Smooth muscle cell (in vitro differentiated cells): Measurements from ENCODE around the gene GRIN1. TPM values are rescaled to one million over a fixed set of nuclear protein-coding genes. Genes with fewer than 3 reads are reported as not detected.
A peak's percentile ranks its signal among the peaks of the same experiment; 100 is the strongest.

Experiments used
- DNase-seq: peaks from one replicate; lab custom pipeline; 2025; ENCODE audit not compliant: unreplicated experiment; lab: John Stamatoyannopoulos, UW
- H2AFZ ChIP-seq: fragments of 200-600 bp; sonication (generic); 2 replicates; pipeline ENCODE4 v1.6.0; 2016; ENCODE audit warnings: antibody characterized with exemption, low read depth, mild to moderate bottlenecking
- H3F3A ChIP-seq: fragments of 200-600 bp; sonication (generic); 2 replicates; pipeline ENCODE4 v1.6.0; 2017; ENCODE audit warnings: antibody characterized with exemption, low read depth
- H3K27ac ChIP-seq: fragments of 200-600 bp; sonication (generic); 2 replicates; pipeline ENCODE4 v1.5.1; 2016; ENCODE audit warnings: low read depth, mild to moderate bottlenecking
- H3K27me3 ChIP-seq: fragments of 200-600 bp; sonication (generic); 2 replicates; pipeline ENCODE4 v1.6.1; 2016; ENCODE audit warnings: low read depth, mild to moderate bottlenecking
- H3K36me3 ChIP-seq: fragments of 200-600 bp; sonication (generic); 2 replicates; pipeline ENCODE4 v1.5.1; 2016; ENCODE audit warnings: low read depth
- H3K4me1 ChIP-seq: fragments of 200-600 bp; sonication (generic); 2 replicates; pipeline ENCODE4 v1.5.1; 2016; ENCODE audit warnings: low read depth
- H3K4me2 ChIP-seq: fragments of 200-600 bp; sonication (generic); 2 replicates; pipeline ENCODE4 v1.6.0; 2016; ENCODE audit warnings: mild to moderate bottlenecking
- H3K4me3 ChIP-seq: fragments of 200-600 bp; sonication (generic); 2 replicates; pipeline ENCODE4 v1.5.1; 2016; ENCODE audit warnings: mild to moderate bottlenecking
- H3K79me2 ChIP-seq: fragments of 200-600 bp; sonication (generic); 2 replicates; pipeline ENCODE4 v1.6.0; 2016; ENCODE audit warnings: low read depth, mild to moderate bottlenecking
- H3K9ac ChIP-seq: fragments of 200-600 bp; sonication (generic); 2 replicates; pipeline ENCODE4 v1.6.0; 2016; ENCODE audit warnings: low read depth
- H3K9me3 ChIP-seq: fragments of 200-600 bp; sonication (generic); replicated peaks from 2 replicates; pipeline ENCODE4 v1.5.1; 2016; ENCODE audit warnings: low read depth
- H4K20me1 ChIP-seq: fragments of 200-600 bp; sonication (generic); 2 replicates; pipeline ENCODE4 v1.6.0; 2016; ENCODE audit warnings: low read depth
- CTCF ChIP-seq: fragments of 200-600 bp; sonication (generic); IDR thresholded peaks from 2 replicates; pipeline ENCODE4 v1.5.1; 2017; ENCODE audit warnings: borderline replicate concordance, mild to moderate bottlenecking, antibody characterized with exemption; ENCODE audit not compliant: insufficient read depth, poor library complexity, severe bottlenecking
- WGBS: methylation state at CpG from one replicate; pipeline ENCODE4 v1.1.7; 2016; ENCODE audit warnings: low lambda C conversion rate; 5-methylcytosine and 5-hydroxymethylcytosine counted together
- microRNA-seq: library from miRNA; unstranded; fragments of <30 nt; microRNA quantifications from one replicate; pipeline ENCODE4, GENCODE V29; 2016; ENCODE audit warnings: borderline number of aligned reads
- polyA plus RNA-seq: library from polyadenylated mRNA; unstranded; fragments of >200 nt; fragmentation: Nextera tagmentation; extraction: Ambion mirVana; gene quantifications from 2 replicates; pipeline ENCODE4 v1.2.1, GENCODE V29; 2016
- small RNA-seq: library from RNA; depleted of rRNA; stranded (forward); fragments of <200 nt; gene quantifications from one replicate; pipeline ENCODE3, GENCODE V24; 2014
- total RNA-seq: library from RNA; depleted of rRNA; stranded (reverse); fragments of >200 nt; gene quantifications from 2 replicates; pipeline ENCODE4 v1.2.3, GENCODE V29; 2014

GRIN1 gene
- total and polyA plus RNA-seq, 2 experiments from 2014 or later: not detected

GRCh38 chr9:137217276-137218211, 78.6 kb downstream of the GRIN1 start:
- Histone ChIP-seq H3K79me2 (no peaks in the 10 kb centered on the region), H3F3A (no peaks in the 10 kb centered on the region), H2AFZ (no peak overlapping the region), H3K9me3 (no peaks in the 10 kb centered on the region), H4K20me1 (no peaks in the 10 kb centered on the region), H3K27me3 (no peaks in the 10 kb centered on the region), H3K4me1 (peaks cover 3% of the 10 kb centered on the region), H3K36me3 (no peaks in the 10 kb centered on the region), H3K27ac (peak overlapping the region; percentile 19), H3K4me3 (peak overlapping the region; percentile 28), H3K4me2 (peak overlapping the region; percentile 70), H3K9ac (no peak overlapping the region)
- DNase-seq: peak; percentile 21
- 52% methylated on average over 33 of the region's 36 CpGs for WGBS
- no peak for TF ChIP-seq CTCF

- peak overlapping the region; percentile 33 for H3K4me2 ChIP-seq
- no peak for DNase-seq
- H3K4me1 ChIP-seq: peaks cover 8% of the 10 kb centered on the region
- no peak overlapping the region for H3K9ac ChIP-seq
- H3K36me3 ChIP-seq: no peaks in the 10 kb centered on the region
- peak overlapping the region; percentile 2 for H3K27ac ChIP-seq
- H3K27me3 ChIP-seq: no peaks in the 10 kb centered on the region
- H3K9me3 ChIP-seq: no peaks in the 10 kb centered on the region
- H3K4me3 ChIP-seq: no peak overlapping the region
- 94% methylated on average over 29 of the region's 30 CpGs for WGBS
- no peaks in the 10 kb centered on the region for H3K79me2 ChIP-seq
- H4K20me1 ChIP-seq: no peaks in the 10 kb centered on the region
- no peaks in the 10 kb centered on the region for H3F3A ChIP-seq
- H2AFZ ChIP-seq: no peak overlapping the region
- TF ChIP-seq CTCF: no peak
Observed at GRCh38 chr9:137218212-137218753, 79.3 kb downstream of the GRIN1 start.

Small RNA genes within 50 kb of the gene (microRNA-seq; reads per million reads assigned to microRNA genes)
- gene MIR3621: not detected

Small RNA genes within 50 kb of the gene (small RNA-seq; reads per million reads assigned to genes)
- gene MIR3621: not detected
- not detected for gene RF00153

Other genes starting within 250 kb of the GRIN1 start
Only the 30 nearest of the 31 such genes appear.
- not detected in 2 replicates for gene C8G, start 193.9 kb upstream of the GRIN1 start, total RNA-seq
- 1.4 TPM in 1 of 2 replicates, not detected in the other for gene C8G, start 193.9 kb upstream of the GRIN1 start, polyA plus RNA-seq
- gene LCN12, start 186.9 kb upstream of the GRIN1 start, total RNA-seq: not detected in 2 replicates
- gene LCN12, start 186.9 kb upstream of the GRIN1 start, polyA plus RNA-seq: not detected in 2 replicates
- gene PTGDS, start 161.7 kb upstream of the GRIN1 start, total RNA-seq: 119 and 145 TPM in 2 replicates
- gene PTGDS, start 161.7 kb upstream of the GRIN1 start, polyA plus RNA-seq: 597 and 611 TPM in 2 replicates
- gene LCNL1, start 156.2 kb upstream of the GRIN1 start, total RNA-seq: 0.67 and 1.1 TPM in 2 replicates
- 0.85 and 0.89 TPM in 2 replicates for gene LCNL1, start 156.2 kb upstream of the GRIN1 start, polyA plus RNA-seq
- gene PAXX, start 146.7 kb upstream of the GRIN1 start, total RNA-seq: 27.4 and 29.0 TPM in 2 replicates
- gene PAXX, start 146.7 kb upstream of the GRIN1 start, polyA plus RNA-seq: 61.4 and 62.0 TPM in 2 replicates
- gene CLIC3, start 142.6 kb upstream of the GRIN1 start, total RNA-seq: 15.2 and 36.8 TPM in 2 replicates
- gene CLIC3, start 142.6 kb upstream of the GRIN1 start, polyA plus RNA-seq: 43.9 and 69.9 TPM in 2 replicates
- gene ABCA2, start 110.9 kb upstream of the GRIN1 start, total RNA-seq: 15.9 and 23.0 TPM in 2 replicates
- 26.2 and 29.0 TPM in 2 replicates for gene ABCA2, start 110.9 kb upstream of the GRIN1 start, polyA plus RNA-seq
- gene FUT7, start 107.1 kb upstream of the GRIN1 start, total RNA-seq: not detected in 2 replicates
- 0.51 TPM in 1 of 2 replicates, not detected in the other for gene FUT7, start 107.1 kb upstream of the GRIN1 start, polyA plus RNA-seq
- gene NPDC1, start 93.0 kb upstream of the GRIN1 start, total RNA-seq: 5.9 and 9.9 TPM in 2 replicates
- gene NPDC1, start 93.0 kb upstream of the GRIN1 start, polyA plus RNA-seq: 19.3 and 38.8 TPM in 2 replicates
- not detected in 2 replicates for gene ENTPD2, start 85.1 kb upstream of the GRIN1 start, total RNA-seq
- gene ENTPD2, start 85.1 kb upstream of the GRIN1 start, polyA plus RNA-seq: 0.30 and 0.78 TPM in 2 replicates
- 1.9 and 2.1 TPM in 2 replicates for gene SAPCD2, start 68.6 kb upstream of the GRIN1 start, total RNA-seq
- gene SAPCD2, start 68.6 kb upstream of the GRIN1 start, polyA plus RNA-seq: 3.9 and 5.0 TPM in 2 replicates
- 5.8 and 7.2 TPM in 2 replicates for gene UAP1L1, start 61.6 kb upstream of the GRIN1 start, total RNA-seq
- 22.5 and 23.8 TPM in 2 replicates for gene UAP1L1, start 61.6 kb upstream of the GRIN1 start, polyA plus RNA-seq
- 62.9 and 70.9 TPM in 2 replicates for gene MAN1B1, start 52.2 kb upstream of the GRIN1 start, total RNA-seq
- gene MAN1B1, start 52.2 kb upstream of the GRIN1 start, polyA plus RNA-seq: 97.1 and 109 TPM in 2 replicates
- gene DPP7, start 24.4 kb upstream of the GRIN1 start, total RNA-seq: 50.6 and 51.4 TPM in 2 replicates
- 170 and 171 TPM in 2 replicates for gene DPP7, start 24.4 kb upstream of the GRIN1 start, polyA plus RNA-seq
- not detected in 2 replicates for gene LRRC26, start 30.9 kb downstream of the GRIN1 start, total RNA-seq
- gene LRRC26, start 30.9 kb downstream of the GRIN1 start, polyA plus RNA-seq: not detected in 2 replicates
- not detected in 2 replicates for gene TMEM210, start 32.9 kb downstream of the GRIN1 start, total RNA-seq
- gene TMEM210, start 32.9 kb downstream of the GRIN1 start, polyA plus RNA-seq: not detected in 2 replicates
- 12.6 and 16.3 TPM in 2 replicates for gene ANAPC2, start 49.4 kb downstream of the GRIN1 start, total RNA-seq
- gene ANAPC2, start 49.4 kb downstream of the GRIN1 start, polyA plus RNA-seq: 6.6 and 17.6 TPM in 2 replicates
- 32.7 and 69.5 TPM in 2 replicates for gene SSNA1, start 49.5 kb downstream of the GRIN1 start, total RNA-seq
- gene SSNA1, start 49.5 kb downstream of the GRIN1 start, polyA plus RNA-seq: 84.9 and 94.1 TPM in 2 replicates
- 4.0 and 6.9 TPM in 2 replicates for gene TPRN, start 61.6 kb downstream of the GRIN1 start, total RNA-seq
- 15.0 and 19.0 TPM in 2 replicates for gene TPRN, start 61.6 kb downstream of the GRIN1 start, polyA plus RNA-seq
- gene TMEM203, start 66.5 kb downstream of the GRIN1 start, total RNA-seq: 30.2 and 31.0 TPM in 2 replicates
- gene TMEM203, start 66.5 kb downstream of the GRIN1 start, polyA plus RNA-seq: 53.0 and 55.1 TPM in 2 replicates
- 3.2 and 6.5 TPM in 2 replicates for gene NDOR1, start 66.5 kb downstream of the GRIN1 start, total RNA-seq
- 7.7 and 12.5 TPM in 2 replicates for gene NDOR1, start 66.5 kb downstream of the GRIN1 start, polyA plus RNA-seq
- gene RNF208, start 83.1 kb downstream of the GRIN1 start, total RNA-seq: 0.36 and 0.49 TPM in 2 replicates
- gene RNF208, start 83.1 kb downstream of the GRIN1 start, polyA plus RNA-seq: 1.4 and 1.9 TPM in 2 replicates
- 2.2 and 2.3 TPM in 2 replicates for gene CYSRT1, start 86.0 kb downstream of the GRIN1 start, total RNA-seq
- 1.3 and 2.4 TPM in 2 replicates for gene CYSRT1, start 86.0 kb downstream of the GRIN1 start, polyA plus RNA-seq
- not detected in 2 replicates for gene RNF224, start 88.3 kb downstream of the GRIN1 start, total RNA-seq
- not detected in 2 replicates for gene RNF224, start 88.3 kb downstream of the GRIN1 start, polyA plus RNA-seq
- not detected in 2 replicates for gene SLC34A3, start 91.7 kb downstream of the GRIN1 start, total RNA-seq
- not detected in 2 replicates for gene SLC34A3, start 91.7 kb downstream of the GRIN1 start, polyA plus RNA-seq
- 154 and 164 TPM in 2 replicates for gene TUBB4B, start 102.1 kb downstream of the GRIN1 start, total RNA-seq
- 317 and 331 TPM in 2 replicates for gene TUBB4B, start 102.1 kb downstream of the GRIN1 start, polyA plus RNA-seq
- not detected in 2 replicates for gene STPG3, start 112.1 kb downstream of the GRIN1 start, total RNA-seq
- gene STPG3, start 112.1 kb downstream of the GRIN1 start, polyA plus RNA-seq: not detected in 2 replicates
- gene NELFB, start 116.2 kb downstream of the GRIN1 start, total RNA-seq: 23.3 and 31.8 TPM in 2 replicates
- 60.9 and 66.6 TPM in 2 replicates for gene NELFB, start 116.2 kb downstream of the GRIN1 start, polyA plus RNA-seq
- 4.6 and 6.3 TPM in 2 replicates for gene TOR4A, start 138.6 kb downstream of the GRIN1 start, total RNA-seq
- gene TOR4A, start 138.6 kb downstream of the GRIN1 start, polyA plus RNA-seq: 5.5 and 10.7 TPM in 2 replicates
- 2.0 and 3.7 TPM in 2 replicates for gene NRARP, start 163.1 kb downstream of the GRIN1 start, total RNA-seq
- 1.7 and 3.0 TPM in 2 replicates for gene NRARP, start 163.1 kb downstream of the GRIN1 start, polyA plus RNA-seq